WI38 (cell line): ENCODE results near the gene MLLT10.

ENCODE experiments used
- H3K4me3 ChIP-seq: 2 replicates; pipeline ENCODE4 v1.5.1; 2011; ENCODE audit warnings: low read depth, mild to moderate bottlenecking, control low read depth, low read length
- TF ChIP-seq, protein P1 (sequence below): IDR thresholded peaks from 2 replicates; pipeline ENCODE4 v1.5.1; 2012; ENCODE audit warnings: low read depth, mild to moderate bottlenecking, control low read depth, low read length

The MLLT10 gene

GRCh38 chr10:21528236-21529031 is 5.6 kb upstream of the MLLT10 start:
- TF ChIP-seq, protein P1, sequence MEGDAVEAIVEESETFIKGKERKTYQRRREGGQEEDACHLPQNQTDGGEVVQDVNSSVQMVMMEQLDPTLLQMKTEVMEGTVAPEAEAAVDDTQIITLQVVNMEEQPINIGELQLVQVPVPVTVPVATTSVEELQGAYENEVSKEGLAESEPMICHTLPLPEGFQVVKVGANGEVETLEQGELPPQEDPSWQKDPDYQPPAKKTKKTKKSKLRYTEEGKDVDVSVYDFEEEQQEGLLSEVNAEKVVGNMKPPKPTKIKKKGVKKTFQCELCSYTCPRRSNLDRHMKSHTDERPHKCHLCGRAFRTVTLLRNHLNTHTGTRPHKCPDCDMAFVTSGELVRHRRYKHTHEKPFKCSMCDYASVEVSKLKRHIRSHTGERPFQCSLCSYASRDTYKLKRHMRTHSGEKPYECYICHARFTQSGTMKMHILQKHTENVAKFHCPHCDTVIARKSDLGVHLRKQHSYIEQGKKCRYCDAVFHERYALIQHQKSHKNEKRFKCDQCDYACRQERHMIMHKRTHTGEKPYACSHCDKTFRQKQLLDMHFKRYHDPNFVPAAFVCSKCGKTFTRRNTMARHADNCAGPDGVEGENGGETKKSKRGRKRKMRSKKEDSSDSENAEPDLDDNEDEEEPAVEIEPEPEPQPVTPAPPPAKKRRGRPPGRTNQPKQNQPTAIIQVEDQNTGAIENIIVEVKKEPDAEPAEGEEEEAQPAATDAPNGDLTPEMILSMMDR: no peak
- peak overlapping the region; percentile 70 for H3K4me3 ChIP-seq

- TF ChIP-seq, protein P1: no peak
- H3K4me3 ChIP-seq: no peak overlapping the region
Observed at GRCh38 chr10:21529032-21529910, 4.8 kb upstream of the MLLT10 start.

GRCh38 chr10:21530168-21530567 is 3.9 kb upstream of the MLLT10 start:
- TF ChIP-seq, protein P1: no peak
- no peak overlapping the region for H3K4me3 ChIP-seq

GRCh38 chr10:21530641-21531040 is 3.4 kb upstream of the MLLT10 start:
- TF ChIP-seq, protein P1: no peak
- no peak overlapping the region for H3K4me3 ChIP-seq

GRCh38 chr10:21531164-21531563 is 2.9 kb upstream of the MLLT10 start:
- TF ChIP-seq, protein P1: no peak
- no peak overlapping the region for H3K4me3 ChIP-seq

DNA sequence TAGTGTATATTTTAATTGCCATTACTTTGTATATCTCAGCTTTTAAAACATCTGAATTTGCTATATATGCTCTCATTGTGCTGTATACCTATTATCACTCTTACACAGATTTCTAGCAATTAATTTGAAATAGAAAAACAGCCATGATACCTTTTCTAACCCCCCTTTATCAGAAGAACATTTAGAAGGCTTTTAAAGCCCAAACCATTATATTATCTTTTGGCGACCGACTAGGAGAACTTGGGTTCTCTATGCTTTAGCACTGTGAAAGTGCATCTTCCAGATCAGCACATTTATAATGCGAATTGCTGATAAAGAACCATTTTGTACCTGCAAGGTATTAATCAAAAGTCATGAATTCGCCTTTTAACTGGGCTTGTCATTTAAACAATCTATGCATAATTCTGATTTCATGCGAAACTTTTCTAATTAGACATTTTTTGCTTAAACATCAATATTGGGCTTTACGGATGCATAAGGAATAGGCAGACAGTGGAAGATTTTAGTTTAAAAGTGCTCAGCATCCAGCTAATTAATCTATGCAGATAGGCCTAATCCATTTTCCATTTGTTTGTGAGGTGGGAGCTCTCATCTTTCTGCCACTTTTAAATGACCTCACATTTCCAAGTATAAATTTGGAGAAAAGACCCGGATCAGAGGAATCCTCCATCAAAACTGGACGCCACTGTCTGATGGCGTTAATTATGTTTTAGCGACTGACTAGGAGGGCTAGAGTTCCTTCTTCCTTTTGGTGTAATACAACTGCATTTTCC is 1.2 kb upstream of the MLLT10 start:
- H3K4me3 ChIP-seq: peak overlapping the region; percentile 63

More for the DNA sequence above, 1.2 kb upstream of the MLLT10 start:
- TF ChIP-seq, protein P1: no peak
